Measurements from ENCODE around the gene GCK.

The GCK gene

GRCh38 chr7:44222776-44223261, 33.6 kb upstream of the GCK start:
- no peak for DNase-seq (ENCODE audit: low read depth, low spot score)

DNA sequence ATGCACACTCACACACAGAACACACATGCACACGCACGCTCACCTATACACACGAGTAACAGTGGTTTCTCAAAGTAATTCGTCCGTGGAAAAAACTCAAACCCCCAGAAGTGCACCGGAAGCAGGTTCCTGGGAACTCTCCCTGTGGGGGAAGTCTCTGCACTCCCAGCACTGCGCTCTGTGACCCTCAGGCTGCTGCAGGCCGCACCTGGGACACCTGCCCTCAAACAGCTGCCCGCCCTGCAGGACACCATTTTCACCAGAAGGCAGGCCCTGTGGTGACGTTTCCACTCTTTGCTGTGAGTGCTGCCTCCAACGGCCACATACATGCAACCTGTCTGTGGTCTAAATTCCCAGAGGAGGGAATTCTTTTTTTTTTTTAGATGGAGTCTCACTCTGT, 32.8 kb upstream of the GCK start:
- DNase-seq (ENCODE audit: low read depth, low spot score), result no peak

GRCh38 chr7:44221231-44221791, 32.1 kb upstream of the GCK start:
- DNase-seq (ENCODE audit: low read depth, low spot score), result no peak

DNA sequence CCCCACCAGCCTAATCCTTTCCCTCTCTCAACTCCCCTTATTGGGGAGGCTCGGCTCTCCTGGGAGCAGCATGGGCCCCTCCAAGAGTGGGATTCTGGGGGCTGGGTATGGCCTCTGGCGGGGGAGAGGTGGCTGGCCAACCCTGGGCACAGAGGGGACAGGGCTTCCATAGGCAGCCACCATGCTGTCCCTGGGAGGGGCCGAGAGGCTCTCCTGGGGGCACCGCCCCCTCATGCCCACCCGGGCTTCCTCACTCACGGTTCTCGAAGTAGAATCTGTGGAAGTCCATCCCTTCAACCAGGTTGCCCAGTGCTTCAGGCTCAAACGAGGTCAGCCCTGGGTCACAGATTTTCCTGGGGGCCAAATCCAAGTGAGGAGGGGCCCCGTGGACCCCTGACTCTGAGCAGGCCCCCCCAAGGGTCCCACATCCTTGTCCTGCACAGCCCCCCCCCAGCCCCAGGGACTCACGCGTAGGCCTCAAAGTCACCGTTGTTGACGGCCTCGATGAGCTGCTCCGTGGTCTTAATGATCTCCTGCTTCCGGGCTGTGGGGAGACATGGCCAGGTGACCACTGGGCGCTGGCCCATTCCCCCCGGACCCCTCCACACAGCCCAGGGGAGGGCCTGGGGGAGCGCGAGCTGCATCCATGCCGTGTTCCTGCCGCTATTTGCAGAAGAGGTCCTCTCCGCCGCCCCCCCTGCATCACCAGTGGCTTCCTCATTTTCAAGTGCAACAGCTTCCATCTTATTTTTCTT, 31.3 kb upstream of the GCK start:
- no peak for DNase-seq (ENCODE audit: low read depth, low spot score)

DNA sequence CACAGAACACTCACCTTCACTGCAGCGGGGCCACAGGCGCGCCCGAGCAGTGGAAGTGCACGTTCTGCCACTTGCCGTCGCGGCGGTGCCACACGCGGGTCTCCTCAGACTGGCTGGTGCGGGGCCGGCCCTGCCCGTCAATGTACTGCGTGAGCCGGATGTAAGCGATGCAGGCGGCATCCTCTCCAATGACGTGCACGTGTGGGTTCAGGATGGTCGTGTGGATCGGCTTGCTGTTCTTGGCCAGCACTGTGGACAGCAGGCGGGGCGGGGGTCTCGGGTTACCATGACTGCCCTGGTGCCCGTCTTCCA, 30.8 kb upstream of the GCK start:
- no peak for DNase-seq (ENCODE audit: low read depth, low spot score)

- DNase-seq (ENCODE audit: low read depth, low spot score), result no peak
Measured at GRCh38 chr7:44219371-44220045, 30.3 kb upstream of the GCK start.

DNA sequence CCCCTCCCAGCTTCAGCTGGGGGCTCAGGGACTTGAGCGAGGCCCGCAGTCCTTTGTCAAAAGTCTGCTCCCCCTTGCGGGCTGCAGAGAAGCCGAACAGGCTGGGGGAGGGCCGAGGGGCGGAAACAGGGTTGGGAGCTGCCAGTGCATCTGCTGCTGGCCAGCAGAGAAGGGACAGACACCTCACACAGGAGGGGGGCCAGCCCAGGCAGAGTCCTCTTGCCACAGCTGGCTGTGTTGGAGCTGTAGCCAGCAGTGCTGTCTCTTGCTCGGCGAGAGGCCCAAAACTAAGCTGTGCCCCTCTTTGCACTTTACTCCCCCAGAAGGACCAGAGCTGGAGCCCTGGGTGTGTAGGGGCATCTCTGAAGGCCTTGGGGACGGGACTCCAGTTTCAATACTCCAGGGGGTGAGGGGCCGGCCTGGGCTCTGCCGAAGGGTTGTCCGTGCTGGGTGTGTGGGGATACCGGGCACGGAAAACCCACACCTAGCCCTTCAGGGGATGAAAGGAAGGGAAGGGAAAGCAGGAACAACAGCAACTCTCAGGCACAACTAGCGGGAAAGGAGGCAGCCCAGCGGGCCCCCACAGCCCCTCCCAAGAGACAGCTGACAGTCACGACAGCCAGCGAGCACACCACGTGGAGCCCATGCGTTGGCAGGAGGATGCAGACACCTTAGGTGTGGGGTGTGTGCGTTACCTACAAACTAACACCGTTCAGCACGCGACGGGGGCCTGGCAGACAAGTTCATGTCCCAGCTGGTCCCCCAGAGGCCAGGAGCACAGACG, 29.4 kb upstream of the GCK start:
- DNase-seq (ENCODE audit: low read depth, low spot score), result no peak

GRCh38 chr7:44217852-44218402, 28.7 kb upstream of the GCK start:
- DNase-seq (ENCODE audit: low read depth, low spot score), result no peak

DNA sequence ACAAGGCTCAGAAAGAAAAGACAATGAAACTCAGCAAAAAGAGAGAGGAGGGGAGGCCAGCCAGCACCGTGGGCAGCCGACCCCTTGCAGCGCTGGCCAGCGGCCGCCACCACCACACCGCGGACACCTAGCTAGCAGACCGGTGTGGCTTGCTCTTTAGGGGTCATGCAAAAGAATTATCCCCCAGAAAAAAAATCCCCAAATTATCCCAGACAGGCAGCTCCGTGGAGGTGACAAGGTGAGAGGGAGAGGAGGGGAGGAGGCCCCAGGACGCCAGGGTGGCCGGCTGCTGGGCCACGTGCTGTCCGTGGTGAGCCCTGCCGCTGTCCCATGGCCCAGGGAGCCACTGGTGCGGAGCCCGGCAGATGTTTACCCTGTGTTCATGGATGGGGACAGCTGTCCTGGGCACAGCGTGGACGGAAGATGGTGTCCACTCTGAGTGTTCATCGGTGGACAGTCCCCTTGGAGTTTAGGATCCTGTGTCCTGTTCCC, 28.0 kb upstream of the GCK start:
- no peak for DNase-seq (ENCODE audit: low read depth, low spot score)

- no peak for DNase-seq (ENCODE audit: low read depth, low spot score)
Measured at GRCh38 chr7:44216521-44217222, 27.4 kb upstream of the GCK start.

- no peak for DNase-seq (ENCODE audit: low read depth, low spot score)
Measured at GRCh38 chr7:44216019-44216418, 26.8 kb upstream of the GCK start.

- DNase-seq (ENCODE audit: low read depth, low spot score), result no peak
Measured at GRCh38 chr7:44215531-44215930, 26.3 kb upstream of the GCK start.

DNA sequence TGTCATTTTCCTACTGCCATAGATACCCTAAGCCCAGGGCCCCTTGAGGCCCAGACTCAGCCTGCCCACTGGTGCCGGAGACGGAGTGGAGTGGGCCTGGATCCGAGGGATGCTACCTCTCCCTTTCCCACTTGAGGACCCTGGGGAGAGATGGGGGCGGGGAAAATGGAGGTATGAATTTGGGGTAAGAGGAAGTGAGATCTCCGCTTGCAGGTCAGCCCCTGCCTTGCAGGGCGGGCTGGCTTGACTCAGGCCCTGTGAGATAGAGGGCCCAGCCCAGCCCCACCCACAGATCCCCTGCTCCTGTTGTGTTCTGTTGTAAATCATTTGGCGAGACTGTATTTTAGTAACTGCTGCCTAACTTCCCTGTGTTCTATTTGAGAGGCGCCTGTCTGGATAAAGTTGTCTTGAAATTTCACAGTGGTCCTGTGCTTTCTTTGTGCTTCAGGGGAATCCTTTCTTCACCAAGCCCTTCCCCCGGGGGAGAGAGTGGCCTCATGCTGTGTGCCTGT, 24.7 kb upstream of the GCK start:
- no peak for DNase-seq (ENCODE audit: low read depth, low spot score)

DNA sequence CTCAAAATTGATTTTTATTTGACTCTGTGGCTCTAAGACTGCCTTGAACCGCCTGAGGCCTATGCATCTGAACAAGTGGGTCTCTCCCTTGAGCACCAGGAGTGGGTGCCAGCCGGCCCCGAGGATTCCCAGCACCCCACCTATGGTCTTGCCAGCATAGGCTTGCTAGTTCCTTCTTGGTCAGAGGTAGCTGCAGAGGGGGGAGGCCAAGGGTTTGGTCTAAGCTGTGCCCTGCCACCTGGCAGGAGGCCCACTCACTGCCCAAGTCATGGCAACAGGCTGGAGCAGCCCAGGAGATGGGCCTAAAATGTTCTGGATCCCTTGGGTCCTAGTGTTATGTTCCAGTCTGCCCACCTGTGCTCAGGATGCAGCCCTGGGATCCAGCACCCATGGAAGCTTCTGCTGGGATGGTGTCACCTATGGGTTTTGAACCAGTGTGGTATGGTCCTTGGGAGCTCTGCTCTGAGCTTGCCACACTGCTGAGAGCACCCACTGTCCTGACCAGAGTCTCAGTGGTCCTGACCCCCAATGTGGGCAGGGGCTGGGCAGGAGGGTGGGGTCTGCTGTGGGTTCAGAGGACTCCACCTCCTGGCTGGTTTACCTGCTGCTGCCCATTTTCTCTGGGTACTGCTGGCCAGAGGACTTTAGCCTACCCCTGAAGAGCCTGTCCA, 24.1 kb upstream of the GCK start:
- DNase-seq (ENCODE audit: low read depth, low spot score), result no peak

DNA sequence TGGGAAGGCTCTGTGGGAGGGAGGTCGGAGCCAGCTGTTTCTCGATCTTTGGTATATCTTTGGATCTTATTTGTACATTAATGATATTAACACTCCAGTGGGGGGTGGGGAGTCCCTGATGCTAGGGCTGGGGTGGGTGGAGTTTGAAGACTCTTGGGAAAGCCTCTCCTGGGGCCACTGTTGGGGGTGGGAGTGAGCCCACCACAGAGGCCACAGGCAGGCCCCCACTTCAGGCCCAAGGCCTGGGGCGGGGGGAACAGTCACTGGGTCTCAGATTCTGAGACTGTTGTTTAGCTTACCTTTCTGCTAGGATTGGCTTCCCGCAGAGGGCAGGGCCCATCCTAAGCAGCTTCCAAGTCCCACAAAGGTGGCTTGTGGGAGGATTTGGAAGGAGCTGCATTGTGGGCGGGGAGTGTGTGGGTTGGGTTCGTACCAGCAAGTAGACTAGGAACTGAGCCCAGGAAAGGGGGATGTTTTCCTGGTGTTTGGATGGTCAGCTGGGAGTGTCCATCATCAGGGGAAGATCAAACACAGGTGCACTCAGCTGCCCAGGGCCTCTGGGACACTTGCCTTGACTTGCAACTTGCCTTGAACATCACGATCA, 23.4 kb upstream of the GCK start:
- DNase-seq (ENCODE audit: low read depth, low spot score), result no peak

- no peak for DNase-seq (ENCODE audit: low read depth, low spot score)
Measured at GRCh38 chr7:44212018-44212417, 22.8 kb upstream of the GCK start.

GRCh38 chr7:44211126-44211675, 22.0 kb upstream of the GCK start:
- no peak for DNase-seq (ENCODE audit: low read depth, low spot score)

DNA sequence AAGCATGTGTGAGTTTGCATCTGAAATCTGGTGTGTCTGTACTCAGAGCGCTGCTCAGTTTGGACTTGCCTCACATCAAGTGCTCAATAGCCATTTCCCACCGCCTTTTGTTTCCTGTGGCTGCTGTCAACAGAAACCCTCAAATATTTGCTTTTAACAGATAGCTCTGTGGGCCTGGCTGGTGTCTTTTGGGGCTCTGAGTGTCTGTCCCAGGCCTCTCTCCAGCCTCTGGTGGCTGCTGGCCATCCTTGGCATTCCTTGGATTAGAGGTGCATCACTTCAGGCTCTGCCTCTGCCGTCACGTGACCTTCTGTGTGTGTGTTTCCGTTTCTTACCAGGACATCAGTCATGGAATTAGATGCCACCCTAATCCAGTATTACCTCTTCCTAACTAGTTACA, 20.9 kb upstream of the GCK start:
- DNase-seq (ENCODE audit: low read depth, low spot score), result no peak

- no peak for DNase-seq (ENCODE audit: low read depth, low spot score)
Measured at GRCh38 chr7:44208085-44208484, 18.8 kb upstream of the GCK start.

- no peak for DNase-seq (ENCODE audit: low read depth, low spot score)
Measured at GRCh38 chr7:44206008-44206407, 16.8 kb upstream of the GCK start.

Measured in activated CD4-positive, CD25-positive, alpha-beta regulatory T cell treated with anti-CD3 and anti-CD28 coated beads, Interleukin-2, amount 50 U/mL, for 16 hours (primary cell).